Stimulated activated CD4-positive, alpha-beta T cell treated with anti-CD3 and anti-CD28 coated beads, Interleukin-12 subunit alpha, Interleukin-12 subunit beta, amount 100 ng/mL, for 24 hours (primary cell): Measurements from ENCODE around the gene RDH13.
"Not testable (repeated sequence)": the region's sequence is repeated elsewhere in the genome, so short reads cannot be mapped to it uniquely, and the experiment has no call there.

Experiments used
- DNase-seq, 2 experiments: peaks; one replicate each; pipeline ENCODE4 v3.0.0-alpha.2; 2020; ENCODE audit warnings: low read depth in 2 of 2

The RDH13 gene

GRCh38 chr19:55044771-55045716, 17.9 kb downstream of the RDH13 start:
- no peak for DNase-seq

- DNase-seq: no peak
Measured at GRCh38 chr19:55044286-55044685, 18.7 kb downstream of the RDH13 start.

- no peak for DNase-seq
Measured at GRCh38 chr19:55042688-55043087, 20.3 kb downstream of the RDH13 start.

GRCh38 chr19:55042344-55042678, 20.6 kb downstream of the RDH13 start:
- no peak for DNase-seq

- DNase-seq: peak in 1 of 2 experiments; percentile 15
Measured at GRCh38 chr19:55041627-55042343, 21.2 kb downstream of the RDH13 start.

GRCh38 chr19:55041244-55041626, 21.7 kb downstream of the RDH13 start:
- no peak for DNase-seq

- DNase-seq: not testable (repeated sequence)
Measured at GRCh38 chr19:55040654-55041053, 22.3 kb downstream of the RDH13 start.

- DNase-seq: not testable (repeated sequence)
Measured at GRCh38 chr19:55037603-55038002, 25.3 kb downstream of the RDH13 start.

- DNase-seq: no peak
Measured at GRCh38 chr19:55036058-55036457, 26.9 kb downstream of the RDH13 start.

GRCh38 chr19:55034751-55035150, 28.2 kb downstream of the RDH13 start:
- no peak for DNase-seq

- DNase-seq: not testable (repeated sequence)
Measured at GRCh38 chr19:55032976-55033643, 29.8 kb downstream of the RDH13 start.

GRCh38 chr19:55032170-55032800, 30.7 kb downstream of the RDH13 start:
- no peak for DNase-seq

- DNase-seq: no peak
Measured at GRCh38 chr19:55031178-55031577, 31.8 kb downstream of the RDH13 start.

- DNase-seq: no peak
Measured at GRCh38 chr19:55028757-55029156, 34.2 kb downstream of the RDH13 start.

GRCh38 chr19:55027472-55028337, 35.2 kb downstream of the RDH13 start:
- DNase-seq: no peak

- DNase-seq: not testable (repeated sequence)
Measured at GRCh38 chr19:55027140-55027471, 35.8 kb downstream of the RDH13 start.

- no peak for DNase-seq
Measured at GRCh38 chr19:55024111-55024510, 38.8 kb downstream of the RDH13 start.

GRCh38 chr19:55020351-55020750, 42.6 kb downstream of the RDH13 start:
- DNase-seq: not testable (repeated sequence)

- DNase-seq: no peak
Measured at GRCh38 chr19:55018633-55019032, 44.3 kb downstream of the RDH13 start.

- DNase-seq: no peak
Measured at GRCh38 chr19:55018216-55018615, 44.7 kb downstream of the RDH13 start.

- DNase-seq: no peak
Measured at GRCh38 chr19:55016017-55016416, 46.9 kb downstream of the RDH13 start.
